HepG2 (cell line): ENCODE measurements around the gene DHRS12.

Source experiments
- CAMTA2 ChIP-seq: sonication (generic); formaldehyde crosslinking; IDR thresholded peaks from 2 replicates; pipeline ENCODE4 v1.4.0; 2020; ENCODE audit warnings: mild to moderate bottlenecking, missing genetic modification reagents, borderline replicate concordance
- KLF16 ChIP-seq, 2 experiments: sonication (generic) in 1 of 2; formaldehyde crosslinking in 1 of 2; IDR thresholded peaks; 2 replicates each; pipeline versions ENCODE4 v1.6.1 to v1.8.0; 2016 to 2023; ENCODE audit warnings: missing genetic modification reagents in 2 of 2, missing compliant biosample characterization in 1 of 2
- NFIC ChIP-seq: IDR thresholded peaks from 2 replicates; pipeline ENCODE4 v1.6.1; 2012; ENCODE audit warnings: mild to moderate bottlenecking, low read length, inconsistent platforms
- SETDB1 ChIP-seq: sonication (generic); formaldehyde crosslinking; IDR thresholded peaks from 2 replicates; pipeline ENCODE4 v1.5.1; 2020; ENCODE audit warnings: missing genetic modification reagents, mild to moderate bottlenecking, borderline replicate concordance

DNA sequence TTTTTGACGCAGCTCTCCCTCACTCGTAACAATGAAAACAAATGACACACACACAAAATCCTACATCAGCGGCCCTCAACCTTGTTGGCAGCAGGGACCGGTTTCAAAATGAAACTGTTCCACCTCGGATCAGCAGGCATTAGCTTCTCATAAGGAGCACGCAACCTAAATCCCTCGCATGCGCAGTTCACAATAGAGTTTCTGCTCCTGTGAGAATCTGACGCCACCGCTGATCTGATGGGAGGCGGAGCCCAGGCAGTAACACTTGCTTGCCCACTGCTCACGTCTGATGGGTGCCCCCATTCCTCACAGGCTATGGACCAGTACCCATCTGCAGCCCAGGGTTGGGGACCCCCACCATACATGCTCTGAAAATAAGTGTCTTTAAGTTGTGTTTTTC is 43.4 kb downstream of the DHRS12 start:
- TF ChIP-seq CAMTA2 (CRISPR knock-in tag) = no peak
- no peak for TF ChIP-seq SETDB1 (CRISPR knock-in tag)
- TF ChIP-seq KLF16 (CRISPR knock-in tag; IDR thresholded peaks at IDR 0.05) = no peak
- no peak for TF ChIP-seq NFIC
